H9 (cell line): ENCODE data around the gene PRSS16. TPM values are rescaled to one million over a fixed set of nuclear protein-coding genes. Genes with fewer than 3 reads are reported as not detected.
A peak's percentile ranks its signal among the peaks of the same experiment; 100 is the strongest.

Experiments used
- DNase-seq: peaks from one replicate; pipeline ENCODE4 v3.0.0-alpha.2; 2017
- H2AFZ ChIP-seq: one replicate; pipeline ENCODE4 v1.6.1; 2013; ENCODE audit warnings: mild to moderate bottlenecking, low read length, control low read depth, moderate library complexity
- H2AK5ac ChIP-seq: 2 replicates; pipeline ENCODE4 v1.6.1; 2013; ENCODE audit warnings: low read length, control low read depth, mixed read lengths; ENCODE audit not compliant: insufficient read length
- H2BK120ac ChIP-seq: one replicate; pipeline ENCODE4 v1.6.1; 2013; ENCODE audit warnings: low read depth, mild to moderate bottlenecking, low read length, control low read depth, inconsistent platforms; ENCODE audit not compliant: poor library complexity, severe bottlenecking
- H2BK12ac ChIP-seq: 2 replicates; pipeline ENCODE4 v1.6.1; 2013; ENCODE audit warnings: low read length, control low read depth, mixed read lengths, low read depth; ENCODE audit not compliant: insufficient read length
- H2BK15ac ChIP-seq: 2 replicates; pipeline ENCODE4 v1.6.1; 2013; ENCODE audit warnings: low read depth, low read length, control low read depth
- H2BK20ac ChIP-seq: one replicate; pipeline ENCODE4 v1.6.1; 2013; ENCODE audit warnings: low read depth, mild to moderate bottlenecking, low read length, control low read depth, inconsistent platforms; ENCODE audit not compliant: poor library complexity, severe bottlenecking
- H2BK5ac ChIP-seq: 2 replicates; pipeline ENCODE4 v1.6.1; 2013; ENCODE audit warnings: low read length, control low read depth, mixed read lengths; ENCODE audit not compliant: insufficient read length
- H3K14ac ChIP-seq: 2 replicates; pipeline ENCODE4 v1.6.1; 2013; ENCODE audit warnings: low read length, control low read depth; ENCODE audit not compliant: insufficient read depth
- H3K18ac ChIP-seq: 2 replicates; pipeline ENCODE4 v1.6.1; 2013; ENCODE audit warnings: low read depth, mild to moderate bottlenecking, mixed read lengths, low read length, control low read depth; ENCODE audit not compliant: insufficient read length
- H3K23ac ChIP-seq: 2 replicates; pipeline ENCODE4 v1.6.1; 2013; ENCODE audit warnings: low read length, control low read depth, mixed read lengths, low read depth; ENCODE audit not compliant: insufficient read length
- H3K23me2 ChIP-seq: 2 replicates; pipeline ENCODE4 v1.6.1; 2013; ENCODE audit warnings: low read depth, mild to moderate bottlenecking, mixed read lengths, low read length, control low read depth; ENCODE audit not compliant: insufficient read length, poor library complexity, severe bottlenecking
- H3K27ac ChIP-seq: 2 replicates; pipeline ENCODE4 v1.5.1; 2013; ENCODE audit warnings: low read length, control low read depth, mixed read lengths, low read depth; ENCODE audit not compliant: insufficient read length
- H3K27me3 ChIP-seq: 2 replicates; pipeline ENCODE4 v1.6.1; 2013; ENCODE audit warnings: low read length, control low read depth, inconsistent platforms; ENCODE audit not compliant: insufficient read depth
- H3K4ac ChIP-seq: 2 replicates; pipeline ENCODE4 v1.6.1; 2013; ENCODE audit warnings: low read depth, mild to moderate bottlenecking, control low read depth, inconsistent platforms, low read length, moderate library complexity
- H3K4me1 ChIP-seq: 2 replicates; pipeline ENCODE4 v1.6.1; 2013; ENCODE audit warnings: low read length, control low read depth, inconsistent platforms; ENCODE audit not compliant: insufficient read depth
- H3K4me2 ChIP-seq: 2 replicates; pipeline ENCODE4 v1.6.1; 2013; ENCODE audit warnings: low read length, control low read depth, mixed read lengths; ENCODE audit not compliant: insufficient read length, insufficient read depth
- H3K56ac ChIP-seq: 2 replicates; pipeline ENCODE4 v1.6.1; 2013; ENCODE audit warnings: low read depth, mild to moderate bottlenecking, mixed read lengths, low read length, control low read depth; ENCODE audit not compliant: insufficient read length
- H3K79me1 ChIP-seq: 2 replicates; pipeline ENCODE4 v1.6.1; 2013; ENCODE audit warnings: low read depth, mild to moderate bottlenecking, moderate library complexity, low read length, control low read depth, inconsistent platforms; ENCODE audit not compliant: insufficient read depth, poor library complexity, severe bottlenecking
- H3K79me2 ChIP-seq: 2 replicates; pipeline ENCODE4 v1.6.1; 2013; ENCODE audit warnings: low read length, control low read depth, inconsistent platforms; ENCODE audit not compliant: insufficient read depth
- H3K9ac ChIP-seq: 2 replicates; pipeline ENCODE4 v1.6.1; 2013; ENCODE audit warnings: low read length, control low read depth, mixed read lengths; ENCODE audit not compliant: insufficient read length; ENCODE audit errors: extremely low read depth
- H3K9me3 ChIP-seq: one replicate; pipeline ENCODE4 v1.6.1; 2013; ENCODE audit warnings: low read depth, low read length, inconsistent platforms; ENCODE audit not compliant: control insufficient read depth
- H3T11ph ChIP-seq: one replicate; pipeline ENCODE4 v1.6.1; 2013; ENCODE audit warnings: mild to moderate bottlenecking, low read length, control low read depth, inconsistent platforms
- H4K20me1 ChIP-seq: one replicate; pipeline ENCODE4 v1.6.1; 2013; ENCODE audit not compliant: control insufficient read depth, insufficient read length, insufficient read depth
- H4K5ac ChIP-seq: 2 replicates; pipeline ENCODE4 v1.6.1; 2013; ENCODE audit warnings: low read depth, mild to moderate bottlenecking, mixed read lengths, low read length, control low read depth; ENCODE audit not compliant: insufficient read length
- H4K8ac ChIP-seq: replicated peaks from 2 replicates; pipeline ENCODE4 v1.6.1; 2013; ENCODE audit warnings: low read length, control low read depth, mixed read lengths, low read depth; ENCODE audit not compliant: insufficient read length
- H4K91ac ChIP-seq: 2 replicates; pipeline ENCODE4 v1.6.1; 2013; ENCODE audit warnings: low read depth, mild to moderate bottlenecking, moderate library complexity, mixed read lengths, low read length, control low read depth; ENCODE audit not compliant: insufficient read length
- H3K27ac Mint-ChIP-seq, 3 experiments: 2 replicates in 2 of 3; 3 replicates in 1 of 3; pipeline ENCODE4 v1.8.0; 2020 to 2021; ENCODE audit warnings: mixed read lengths in 3 of 3, mild to moderate bottlenecking in 1 of 3, moderate library complexity in 1 of 3
- H3K27me3 Mint-ChIP-seq: 2 replicates; pipeline ENCODE4 v1.8.0; 2021; ENCODE audit warnings: low read depth, mild to moderate bottlenecking, moderate library complexity, mixed read lengths
- H3K36me3 Mint-ChIP-seq, 3 experiments: 2 replicates in 2 of 3; 3 replicates in 1 of 3; pipeline ENCODE4 v1.8.0; 2020 to 2021; ENCODE audit warnings: low read depth in 3 of 3, mixed read lengths in 3 of 3; ENCODE audit not compliant: insufficient read depth in 1 of 3
- H3K4me1 Mint-ChIP-seq, 2 experiments: 2 replicates each; pipeline ENCODE4 v1.8.0; 2020; ENCODE audit warnings: mixed read lengths in 2 of 2
- H3K4me3 Mint-ChIP-seq, 2 experiments: 2 replicates in 1 of 2; 3 replicates in 1 of 2; pipeline ENCODE4 v1.8.0; 2020 to 2021; ENCODE audit warnings: mild to moderate bottlenecking in 2 of 2, mixed read lengths in 2 of 2, moderate library complexity in 1 of 2
- H3K9me3 Mint-ChIP-seq, 2 experiments: 2 replicates in 1 of 2; 3 replicates in 1 of 2; pipeline ENCODE4 v1.8.0; 2020; ENCODE audit warnings: mild to moderate bottlenecking in 2 of 2, mixed read lengths in 2 of 2, moderate library complexity in 1 of 2
- CTCF ChIP-seq: fragments of 200-600 bp; sonication (generic); conservative IDR thresholded peaks from 3 replicates; pipeline ENCODE4 v1.8.0; 2021; ENCODE audit warnings: antibody characterized with exemption, mild to moderate bottlenecking
- WGBS: extraction: QIAGEN DNeasy Blood & Tissue Kit; methylation state at CpG from one replicate; pipeline ENCODE4 v1.1.7; 2013; ENCODE audit warnings: missing lambda C conversion rate, low lambda C conversion rate, mixed read lengths; ENCODE audit not compliant: insufficient read length; ENCODE audit errors: extremely low coverage; 5-methylcytosine and 5-hydroxymethylcytosine counted together
- total RNA-seq: library from RNA; stranded (reverse); gene quantifications from 2 replicates; pipeline ENCODE4 v1.2.1, GENCODE V29; 2021

Gene PRSS16
- total RNA-seq, 1 experiment from 2014 or later = 14.8 TPM

DNA sequence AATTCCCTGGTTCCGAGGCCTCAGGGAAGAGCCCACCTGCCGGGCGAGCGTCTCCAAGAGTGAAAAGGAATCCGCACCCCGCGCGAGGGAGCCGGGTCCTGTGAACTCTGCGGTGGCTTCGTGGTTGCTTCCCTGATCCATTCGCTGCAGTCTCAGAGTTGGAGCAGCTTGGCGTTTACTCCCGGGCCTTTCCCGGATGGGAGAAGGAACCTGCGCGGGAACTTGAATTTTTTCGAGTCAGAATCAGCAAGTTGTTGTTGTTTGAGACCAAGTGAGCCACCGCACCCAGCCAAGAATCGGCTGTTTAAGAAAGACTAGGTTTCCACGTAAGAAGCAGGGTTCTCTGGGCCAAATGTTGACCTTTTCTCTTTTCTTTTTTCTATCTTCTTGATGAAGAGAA is 12.9 kb downstream of the PRSS16 start:
- Histone ChIP-seq H3K9ac (peak overlapping the region; percentile 34), H3K4me1 (no peaks in the 10 kb centered on the region), H3K56ac (no peak overlapping the region), H3K23ac (no peak overlapping the region), H3K23me2 (peaks cover 6% of the 10 kb centered on the region), H3K4me2 (peak overlapping the region; percentile 86), H3K79me1 (no peaks in the 10 kb centered on the region), H3K4ac (no peak overlapping the region), H3K27me3 (no peaks in the 10 kb centered on the region), H2AK5ac (no peak overlapping the region), H3T11ph (no peak overlapping the region), H4K20me1 (no peaks in the 10 kb centered on the region), H2BK20ac (no peak overlapping the region), H2BK120ac (no peak overlapping the region), H4K91ac (no peak overlapping the region), H3K18ac (no peak overlapping the region), H4K5ac (no peak overlapping the region), H2BK12ac (no peak overlapping the region), H2BK15ac (no peak overlapping the region), H3K79me2 (no peaks in the 10 kb centered on the region), H3K27ac (no peak overlapping the region), H3K9me3 (no peaks in the 10 kb centered on the region), H2AFZ (no peak overlapping the region), H3K14ac (peak overlapping the region; percentile 6; the same call in 1 of the 2 replicates), H4K8ac (no peak overlapping the region), H2BK5ac (no peak overlapping the region)
- Mint-ChIP-seq H3K4me3 (peak overlapping the region; percentile 76 to 84), H3K9me3 (no peaks in the 10 kb centered on the region), H3K36me3 (peaks cover 0 to 4% (median 0%) of the 10 kb centered on the region in 3 experiments; a peak in 2 of 7 replicates), H3K4me1 (peaks cover 3 to 8% of the 10 kb centered on the region in 2 experiments; a peak in 3 of 4 replicates), H3K27ac (no peak overlapping the region; a peak in 2 of 7 replicates), H3K27me3 (peaks cover 16% of the 10 kb centered on the region)
- WGBS = no CpG with 5 or more reads among the region's 21 CpGs
- no peak for TF ChIP-seq CTCF
- peak; percentile 61 for DNase-seq
